Suprapubic skin (tissue), 4 donors: ENCODE results near the gene KYAT1.
A peak's percentile ranks its signal among the peaks of the same experiment; 100 is the strongest.

ENCODE experiments used
- POLR2A ChIP-seq, 2 donors: fragments of 450-650 bp; IDR thresholded peaks; one replicate each; pipeline ENCODE4 v1.6.1; 2017; ENCODE audit warnings: antibody characterized with exemption in 2 of 2, mild to moderate bottlenecking in 2 of 2, moderate library complexity in 2 of 2
- POLR2AphosphoS5 ChIP-seq, 3 donors: sonication (generic); formaldehyde crosslinking; IDR thresholded peaks; one replicate each; pipeline ENCODE4 v1.6.1; 2017; ENCODE audit warnings: antibody characterized with exemption in 3 of 3
- TF ChIP-seq, protein P1 (sequence below), 2 donors: fragments of 200-600 bp in 1 of 2; fragments of 450-650 bp in 1 of 2; sonication (generic) in 1 of 2; IDR thresholded peaks; one replicate each; pipeline ENCODE4 v1.5.1; 2016 to 2019; ENCODE audit warnings: antibody characterized with exemption in 2 of 2, mild to moderate bottlenecking in 1 of 2, moderate library complexity in 1 of 2

GRCh38 chr9:128902351-128903078 is 20.8 kb upstream of the KYAT1 start:
- TF ChIP-seq POLR2AphosphoS5 (IDR thresholded peaks at IDR 0.05), result peak; percentile 1 to 63 (median 16)
- TF ChIP-seq, protein P1, sequence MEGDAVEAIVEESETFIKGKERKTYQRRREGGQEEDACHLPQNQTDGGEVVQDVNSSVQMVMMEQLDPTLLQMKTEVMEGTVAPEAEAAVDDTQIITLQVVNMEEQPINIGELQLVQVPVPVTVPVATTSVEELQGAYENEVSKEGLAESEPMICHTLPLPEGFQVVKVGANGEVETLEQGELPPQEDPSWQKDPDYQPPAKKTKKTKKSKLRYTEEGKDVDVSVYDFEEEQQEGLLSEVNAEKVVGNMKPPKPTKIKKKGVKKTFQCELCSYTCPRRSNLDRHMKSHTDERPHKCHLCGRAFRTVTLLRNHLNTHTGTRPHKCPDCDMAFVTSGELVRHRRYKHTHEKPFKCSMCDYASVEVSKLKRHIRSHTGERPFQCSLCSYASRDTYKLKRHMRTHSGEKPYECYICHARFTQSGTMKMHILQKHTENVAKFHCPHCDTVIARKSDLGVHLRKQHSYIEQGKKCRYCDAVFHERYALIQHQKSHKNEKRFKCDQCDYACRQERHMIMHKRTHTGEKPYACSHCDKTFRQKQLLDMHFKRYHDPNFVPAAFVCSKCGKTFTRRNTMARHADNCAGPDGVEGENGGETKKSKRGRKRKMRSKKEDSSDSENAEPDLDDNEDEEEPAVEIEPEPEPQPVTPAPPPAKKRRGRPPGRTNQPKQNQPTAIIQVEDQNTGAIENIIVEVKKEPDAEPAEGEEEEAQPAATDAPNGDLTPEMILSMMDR (IDR thresholded peaks at IDR 0.05), result no peak
- no peak for TF ChIP-seq POLR2A (IDR thresholded peaks at IDR 0.05)
